Mononuclear cell (primary cell): ENCODE data around the gene TMEM158. TPM values are rescaled to one million over a fixed set of nuclear protein-coding genes. Genes with fewer than 3 reads are reported as not detected.

Source experiments
- H3K27me3 ChIP-seq: 2 replicates; pipeline ENCODE4 v1.6.0; 2011; ENCODE audit warnings: low read length, control low read depth; ENCODE audit not compliant: insufficient read depth
- H3K4me1 ChIP-seq: 2 replicates; pipeline ENCODE4 v1.5.1; 2011; ENCODE audit warnings: mild to moderate bottlenecking, low read length, control low read depth; ENCODE audit not compliant: insufficient read depth
- H3K4me3 ChIP-seq: 2 replicates; pipeline ENCODE4 v1.5.1; 2011; ENCODE audit warnings: mild to moderate bottlenecking, low read length, moderate library complexity
- H3K9me3 ChIP-seq: 2 replicates; pipeline ENCODE4 v1.5.1; 2011; ENCODE audit warnings: low read depth, mild to moderate bottlenecking, control low read depth, low read length
- total RNA-seq: library from RNA; depleted of rRNA; stranded (reverse); fragments of >200 nt; gene quantifications from one replicate; pipeline ENCODE4 v1.2.3, GENCODE V29; 2012

The TMEM158 gene
- total RNA-seq, 1 donor = 1.9 TPM

- H3K9me3 ChIP-seq = no peaks in the 10 kb centered on the region
- no peak overlapping the region for H3K4me3 ChIP-seq
- H3K4me1 ChIP-seq = no peaks in the 10 kb centered on the region
- no peaks in the 10 kb centered on the region for H3K27me3 ChIP-seq
These were observed 46.9 kb downstream of the TMEM158 start for GRCh38 chr3:45179163-45179562.

- no peak overlapping the region for H3K4me3 ChIP-seq
- H3K4me1 ChIP-seq = no peaks in the 10 kb centered on the region
- H3K9me3 ChIP-seq = no peaks in the 10 kb centered on the region
- H3K27me3 ChIP-seq = no peaks in the 10 kb centered on the region
These were observed 47.7 kb downstream of the TMEM158 start for GRCh38 chr3:45178183-45179023.

GRCh38 chr3:45176912-45177311, 49.2 kb downstream of the TMEM158 start:
- no peaks in the 10 kb centered on the region for H3K4me1 ChIP-seq
- H3K4me3 ChIP-seq = no peak overlapping the region
- H3K27me3 ChIP-seq = no peaks in the 10 kb centered on the region
- no peaks in the 10 kb centered on the region for H3K9me3 ChIP-seq

Other genes starting within 250 kb of the TMEM158 start
- 0.21 TPM for gene CLEC3B, start 200.0 kb downstream of the TMEM158 start, total RNA-seq
- gene CDCP1, start 79.9 kb downstream of the TMEM158 start, total RNA-seq = 0.31 TPM
- gene LARS2, start 162.3 kb upstream of the TMEM158 start, total RNA-seq = 17.1 TPM